ENCODE results near the gene CCP110.

The CCP110 gene

DNA sequence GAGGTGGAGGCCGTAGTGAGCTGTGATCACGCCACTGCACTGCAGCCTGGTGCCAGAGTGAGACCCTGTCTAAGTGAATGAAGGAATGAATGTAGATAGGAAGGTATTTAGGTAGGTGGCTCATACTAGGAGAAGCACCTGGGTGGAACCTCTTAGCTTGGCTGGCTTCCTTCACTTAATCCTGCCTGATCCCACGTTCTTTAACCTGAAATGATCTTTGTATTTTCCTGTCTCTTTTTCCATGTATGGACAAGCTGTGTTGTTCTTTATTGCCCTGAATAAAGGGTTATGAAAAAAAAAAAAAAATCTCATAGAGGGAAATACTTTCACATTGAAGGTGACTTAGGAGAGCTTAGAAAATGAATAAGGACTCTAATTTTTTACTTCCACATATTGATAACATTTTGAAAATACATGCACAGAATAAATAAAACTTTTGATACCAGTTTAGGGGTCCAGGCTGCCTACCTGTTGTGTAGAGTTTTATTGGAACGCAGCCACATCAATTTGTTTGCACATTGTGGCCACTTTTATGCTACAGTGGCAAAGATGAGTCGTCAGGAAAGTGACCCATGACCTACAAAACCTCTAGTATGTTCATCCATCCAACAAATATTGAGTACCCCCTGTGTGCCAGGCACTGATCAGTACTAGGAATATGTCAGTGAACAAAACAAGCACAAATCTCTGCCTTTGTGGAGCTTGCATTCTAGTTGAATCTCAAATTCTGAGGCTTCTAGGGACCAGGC is 76.4 kb downstream of the CCP110 start:
- DNase-seq (ENCODE audit: low spot score), result no peak

DNA sequence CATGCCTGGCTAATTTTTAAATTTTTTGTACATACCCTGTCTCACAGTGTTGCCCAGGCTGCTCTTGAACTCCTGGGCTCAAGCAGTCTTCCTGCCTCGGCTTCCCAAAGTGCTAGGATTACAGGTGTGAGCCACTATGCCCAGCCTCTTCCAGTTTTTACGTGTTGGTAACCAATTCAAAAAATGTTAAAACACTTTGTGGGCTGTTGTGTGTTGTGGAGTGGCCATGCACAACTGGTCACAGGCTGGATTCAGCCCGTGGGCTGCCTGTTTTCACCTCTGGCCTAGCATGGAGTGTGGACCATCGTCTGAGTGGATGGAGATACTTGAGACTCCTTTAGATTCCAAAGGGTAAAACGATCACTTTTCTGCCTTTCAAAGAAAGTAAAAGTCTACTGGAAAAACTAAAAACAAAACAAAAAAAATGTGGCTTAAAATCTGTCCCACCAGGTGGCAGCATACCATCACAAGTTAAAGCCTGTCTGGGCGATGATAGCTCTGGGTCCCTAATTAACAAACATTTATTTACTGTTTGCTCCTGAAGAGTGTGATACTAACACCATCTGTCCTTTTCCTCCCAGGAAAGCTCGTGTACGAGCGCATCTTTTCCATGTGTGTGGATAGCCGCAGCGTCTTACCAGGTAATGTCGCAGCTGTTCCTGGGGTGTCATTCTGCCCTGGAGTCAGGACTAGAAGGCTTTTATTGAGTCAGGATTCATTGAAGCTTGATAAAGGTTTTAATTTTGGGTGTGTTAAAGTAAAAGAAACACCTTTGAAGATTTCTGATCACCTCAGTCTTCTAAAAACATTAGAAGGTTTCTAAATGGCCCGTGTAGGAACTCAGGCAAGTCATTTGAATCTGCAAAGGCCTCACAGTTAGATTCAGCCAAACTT is 77.6 kb downstream of the CCP110 start:
- peak; percentile 42 for DNase-seq (ENCODE audit: low spot score)

Data from CD4-positive, alpha-beta T cell treated with Interleukin-2 at 100 ng/mL for 4 hours (primary cell).